GM10266 (cell line): ENCODE measurements around the gene MARS1.

Experiments
- DNase-seq: peaks from one replicate; pipeline ENCODE4 v3.0.0; 2012; ENCODE audit errors: extremely low spot score
- CTCF ChIP-seq: IDR thresholded peaks from 2 replicates; pipeline ENCODE4 v1.5.1; 2012; ENCODE audit warnings: mild to moderate bottlenecking, low read depth; ENCODE audit not compliant: control insufficient read depth, insufficient read depth; ENCODE audit errors: missing control alignments

The MARS1 gene

GRCh38 chr12:57528831-57529555 lies 41.1 kb downstream of the MARS1 start:
- TF ChIP-seq CTCF: no peak
- DNase-seq: no peak

GRCh38 chr12:57529831-57530230 lies 42.0 kb downstream of the MARS1 start:
- no peak for TF ChIP-seq CTCF
- DNase-seq: no peak

- TF ChIP-seq CTCF: no peak
- no peak for DNase-seq
These were observed 42.7 kb downstream of the MARS1 start for GRCh38 chr12:57530396-57531142.

GRCh38 chr12:57531836-57532235 lies 44.0 kb downstream of the MARS1 start:
- DNase-seq: no peak
- no peak for TF ChIP-seq CTCF

- TF ChIP-seq CTCF: no peak
- no peak for DNase-seq
These were observed 45.2 kb downstream of the MARS1 start for GRCh38 chr12:57533108-57533507.

- no peak for TF ChIP-seq CTCF
- DNase-seq: no peak
These were observed 46.4 kb downstream of the MARS1 start for GRCh38 chr12:57534250-57534649.

GRCh38 chr12:57534991-57535543 lies 47.2 kb downstream of the MARS1 start:
- DNase-seq: no peak
- no peak for TF ChIP-seq CTCF
